ENCODE results near the gene METTL25B. TPM values are rescaled to one million over a fixed set of nuclear protein-coding genes. Genes with fewer than 3 reads are reported as not detected.

Gene METTL25B
- total and polyA plus RNA-seq, 2 donors (not counting 3 experiments of a cell fraction or from before 2014, with no cell fraction given) = 12.8 to 15.0 TPM

GRCh38 chr1:156700736-156701531 lies 27.3 kb upstream of the METTL25B start:
- intact Hi-C loops (cut with micrococcal nuclease) = no loop called here
- peaks cover 12% of the 10 kb centered on the region for H3K4me1 ChIP-seq (ENCODE audit: control insufficient read depth, extremely low read depth, insufficient read depth, low read length)

GRCh38 chr1:156703336-156703735 lies 24.9 kb upstream of the METTL25B start:
- no peaks in the 10 kb centered on the region for H4K20me1 ChIP-seq (replicated peaks; ENCODE audit: control insufficient read depth, extremely low read depth, insufficient read depth, low read length)
- ChIA-PET POLR2A (no interaction called here), CTCF (interaction anchor here (0.8 to 15.5 kb wide), 6 partner anchors 14 to 79 kb away, joined by 3 to 453 read pairs (median 4); partner anchors contain the start of gene NES)
- H2AFZ ChIP-seq (ENCODE audit: low read depth, low read length) = no peak overlapping the region
- DNase-seq (ENCODE audit: low read depth, low spot score) (no peak), FAIRE-seq (no peak)
- H3K27ac ChIP-seq (ENCODE audit: insufficient read depth, low read depth, low read length) = no peak overlapping the region
- H3K9ac ChIP-seq (replicated peaks; ENCODE audit: extremely low read depth, insufficient read depth, low read length) = no peak overlapping the region
- no peaks in the 10 kb centered on the region for H3K9me1 ChIP-seq (replicated peaks; ENCODE audit: control insufficient read depth, extremely low read depth, insufficient read depth, low read length)
- H3K36me3 ChIP-seq (ENCODE audit: control insufficient read depth in 2 of 2, extremely low read depth in 1 of 2, insufficient read depth in 2 of 2, low read length in 2 of 2) = no peaks in the 10 kb centered on the region
- no peak overlapping the region for H3K4me2 ChIP-seq (ENCODE audit: insufficient read depth, low read length)
- H3K79me2 ChIP-seq (ENCODE audit: control insufficient read depth, insufficient read depth, low read length) = no peaks in the 10 kb centered on the region
- intact Hi-C loops (cut with micrococcal nuclease) (no loop called here), dilution Hi-C loops (cut with MboI; ENCODE audit: extremely low pct_ligation_motif_present, low sequenced_read_pairs) (no loop called here)
- BruUV-seq (replicated peaks) = no TSS peak
- peaks cover 19% of the 10 kb centered on the region for H3K4me1 ChIP-seq (ENCODE audit: control insufficient read depth, extremely low read depth, insufficient read depth, low read length)
- H3K9me3 ChIP-seq (replicated peaks; ENCODE audit: control insufficient read depth, insufficient read depth, low read length) = no peaks in the 10 kb centered on the region
- TF ChIP-seq POLR2AphosphoS5 (IDR thresholded peaks at IDR 0.05; ENCODE audit: insufficient read depth, low read depth, low read length) (no peak), GATA2 (IDR thresholded peaks at IDR 0.05; ENCODE audit: insufficient read depth, insufficient read length, low read depth, low read length) (no peak), EZH2 (IDR thresholded peaks at IDR 0.05; ENCODE audit: borderline replicate concordance, low read depth, low read length, severe bottlenecking) (no peak), FOS (IDR thresholded peaks at IDR 0.05; ENCODE audit: borderline replicate concordance, insufficient read depth, low read length) (no peak), JUN (IDR thresholded peaks at IDR 0.05; ENCODE audit: borderline replicate concordance, insufficient read depth, insufficient read length, low read depth) (no peak), MAX (IDR thresholded peaks at IDR 0.05; ENCODE audit: insufficient read depth, insufficient read length) (no peak), POLR2A (IDR thresholded peaks at IDR 0.05; ENCODE audit: low read depth, low read length) (no peak), MYC (IDR thresholded peaks at IDR 0.05; ENCODE audit: low read depth, low read length) (no peak), CTCF (IDR thresholded peaks at IDR 0.05; ENCODE audit: extremely low read depth in 1 of 2, insufficient read depth in 1 of 2, low read depth in 1 of 2, low read length in 2 of 2) (no peak)
- peaks cover 0 to 3% of the 10 kb centered on the region in 2 experiments for H3K27me3 ChIP-seq (ENCODE audit: control insufficient read depth in 2 of 2, insufficient read depth in 2 of 2, low read length in 2 of 2)
- H3K4me3 ChIP-seq (replicated peaks in 1 of 3; ENCODE audit: insufficient read depth in 1 of 3, low read depth in 1 of 3, low read length in 3 of 3) = no peak overlapping the region

More at GRCh38 chr1:156700736-156701531, 27.3 kb upstream of the METTL25B start:
- no peak for FAIRE-seq
- Histone ChIP-seq H3K27ac (ENCODE audit: insufficient read depth, low read depth, low read length) (no peak overlapping the region), H3K36me3 (ENCODE audit: control insufficient read depth in 2 of 2, extremely low read depth in 1 of 2, insufficient read depth in 2 of 2, low read length in 2 of 2) (no peaks in the 10 kb centered on the region), H3K4me2 (ENCODE audit: insufficient read depth, low read length) (no peak overlapping the region), H3K9me3 (replicated peaks; ENCODE audit: control insufficient read depth, insufficient read depth, low read length) (no peaks in the 10 kb centered on the region), H3K9me1 (replicated peaks; ENCODE audit: control insufficient read depth, extremely low read depth, insufficient read depth, low read length) (no peaks in the 10 kb centered on the region), H3K4me3 (replicated peaks in 1 of 3; ENCODE audit: insufficient read depth in 1 of 3, low read depth in 1 of 3, low read length in 3 of 3) (no peak overlapping the region), H3K27me3 (ENCODE audit: control insufficient read depth in 2 of 2, insufficient read depth in 2 of 2, low read length in 2 of 2) (peaks cover 0 to 2% of the 10 kb centered on the region in 2 experiments), H2AFZ (ENCODE audit: low read depth, low read length) (no peak overlapping the region), H4K20me1 (replicated peaks; ENCODE audit: control insufficient read depth, extremely low read depth, insufficient read depth, low read length) (no peaks in the 10 kb centered on the region), H3K9ac (replicated peaks; ENCODE audit: extremely low read depth, insufficient read depth, low read length) (no peak overlapping the region), H3K79me2 (ENCODE audit: control insufficient read depth, insufficient read depth, low read length) (no peaks in the 10 kb centered on the region)
- DNase-seq (ENCODE audit: low read depth, low spot score) = no peak
- no peak for TF ChIP-seq POLR2AphosphoS5 (IDR thresholded peaks at IDR 0.05; ENCODE audit: insufficient read depth, low read depth, low read length)
- dilution Hi-C loops (cut with MboI; ENCODE audit: extremely low pct_ligation_motif_present, low sequenced_read_pairs) = no loop called here
- ChIA-PET POLR2A (no interaction called here), CTCF (interaction anchor here (1.0 to 15.5 kb wide), 7 partner anchors 10 to 190 kb away, joined by 3 to 453 read pairs (median 4); no protein-coding TSS in a partner anchor)
- no TSS peak for BruUV-seq (replicated peaks)

All from endothelial cell of umbilical vein (primary cell).